Smooth muscle cell (in vitro differentiated cells): ENCODE data around the gene ELOB. TPM values are rescaled to one million over a fixed set of nuclear protein-coding genes. Genes with fewer than 3 reads are reported as not detected.

Source experiments
- DNase-seq: peaks from one replicate; lab custom pipeline; 2025; ENCODE audit not compliant: unreplicated experiment; lab: John Stamatoyannopoulos, UW
- H2AFZ ChIP-seq: fragments of 200-600 bp; sonication (generic); 2 replicates; pipeline ENCODE4 v1.6.0; 2016; ENCODE audit warnings: antibody characterized with exemption, low read depth, mild to moderate bottlenecking
- H3F3A ChIP-seq: fragments of 200-600 bp; sonication (generic); 2 replicates; pipeline ENCODE4 v1.6.0; 2017; ENCODE audit warnings: antibody characterized with exemption, low read depth
- H3K27ac ChIP-seq: fragments of 200-600 bp; sonication (generic); 2 replicates; pipeline ENCODE4 v1.5.1; 2016; ENCODE audit warnings: low read depth, mild to moderate bottlenecking
- H3K27me3 ChIP-seq: fragments of 200-600 bp; sonication (generic); 2 replicates; pipeline ENCODE4 v1.6.1; 2016; ENCODE audit warnings: low read depth, mild to moderate bottlenecking
- H3K36me3 ChIP-seq: fragments of 200-600 bp; sonication (generic); 2 replicates; pipeline ENCODE4 v1.5.1; 2016; ENCODE audit warnings: low read depth
- H3K4me1 ChIP-seq: fragments of 200-600 bp; sonication (generic); 2 replicates; pipeline ENCODE4 v1.5.1; 2016; ENCODE audit warnings: low read depth
- H3K4me2 ChIP-seq: fragments of 200-600 bp; sonication (generic); 2 replicates; pipeline ENCODE4 v1.6.0; 2016; ENCODE audit warnings: mild to moderate bottlenecking
- H3K4me3 ChIP-seq: fragments of 200-600 bp; sonication (generic); 2 replicates; pipeline ENCODE4 v1.5.1; 2016; ENCODE audit warnings: mild to moderate bottlenecking
- H3K79me2 ChIP-seq: fragments of 200-600 bp; sonication (generic); 2 replicates; pipeline ENCODE4 v1.6.0; 2016; ENCODE audit warnings: low read depth, mild to moderate bottlenecking
- H3K9ac ChIP-seq: fragments of 200-600 bp; sonication (generic); 2 replicates; pipeline ENCODE4 v1.6.0; 2016; ENCODE audit warnings: low read depth
- H3K9me3 ChIP-seq: fragments of 200-600 bp; sonication (generic); replicated peaks from 2 replicates; pipeline ENCODE4 v1.5.1; 2016; ENCODE audit warnings: low read depth
- H4K20me1 ChIP-seq: fragments of 200-600 bp; sonication (generic); 2 replicates; pipeline ENCODE4 v1.6.0; 2016; ENCODE audit warnings: low read depth
- WGBS: methylation state at CpG from one replicate; pipeline ENCODE4 v1.1.7; 2016; ENCODE audit warnings: low lambda C conversion rate; 5-methylcytosine and 5-hydroxymethylcytosine counted together
- polyA plus RNA-seq: library from polyadenylated mRNA; unstranded; fragments of >200 nt; fragmentation: Nextera tagmentation; extraction: Ambion mirVana; gene quantifications from 2 replicates; pipeline ENCODE4 v1.2.1, GENCODE V29; 2016
- total RNA-seq: library from RNA; depleted of rRNA; stranded (reverse); fragments of >200 nt; gene quantifications from 2 replicates; pipeline ENCODE4 v1.2.3, GENCODE V29; 2014
- TF ChIP-seq, protein P1 (sequence below): fragments of 200-600 bp; sonication (generic); IDR thresholded peaks from 2 replicates; pipeline ENCODE4 v1.5.1; 2017; ENCODE audit warnings: borderline replicate concordance, mild to moderate bottlenecking, antibody characterized with exemption; ENCODE audit not compliant: insufficient read depth, poor library complexity, severe bottlenecking

Gene ELOB
- total and polyA plus RNA-seq, 2 experiments from 2014 or later, result 709 to 1,090 TPM

DNA sequence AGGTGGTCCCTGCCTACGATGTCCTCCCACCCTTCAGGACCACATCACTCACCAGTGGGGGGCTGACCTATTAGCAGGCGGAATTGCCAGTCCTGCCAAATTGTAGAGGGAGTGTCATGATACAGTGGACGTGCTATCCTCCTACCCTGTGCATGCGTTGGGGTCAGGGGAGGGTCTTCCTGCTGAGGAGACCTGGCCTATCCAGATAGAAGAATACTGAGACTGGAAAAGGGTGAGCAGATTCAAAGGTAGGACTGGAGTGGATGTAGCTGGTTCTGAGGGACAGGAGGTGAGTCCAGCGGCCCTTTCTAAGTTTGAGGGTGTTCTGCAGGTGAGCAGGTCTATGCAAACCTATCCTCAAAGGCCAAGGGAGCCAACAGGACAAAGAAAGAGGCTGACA is 29.2 kb upstream of the ELOB start:
- Histone ChIP-seq H3K9me3 (no peaks in the 10 kb centered on the region), H3K79me2 (no peaks in the 10 kb centered on the region), H3F3A (no peaks in the 10 kb centered on the region), H3K27ac (no peak overlapping the region), H3K4me3 (no peak overlapping the region), H3K27me3 (no peaks in the 10 kb centered on the region), H2AFZ (no peak overlapping the region), H3K36me3 (no peaks in the 10 kb centered on the region), H3K4me2 (no peak overlapping the region), H3K9ac (no peak overlapping the region), H4K20me1 (no peaks in the 10 kb centered on the region), H3K4me1 (no peaks in the 10 kb centered on the region)
- DNase-seq, result no peak
- TF ChIP-seq, protein P1, sequence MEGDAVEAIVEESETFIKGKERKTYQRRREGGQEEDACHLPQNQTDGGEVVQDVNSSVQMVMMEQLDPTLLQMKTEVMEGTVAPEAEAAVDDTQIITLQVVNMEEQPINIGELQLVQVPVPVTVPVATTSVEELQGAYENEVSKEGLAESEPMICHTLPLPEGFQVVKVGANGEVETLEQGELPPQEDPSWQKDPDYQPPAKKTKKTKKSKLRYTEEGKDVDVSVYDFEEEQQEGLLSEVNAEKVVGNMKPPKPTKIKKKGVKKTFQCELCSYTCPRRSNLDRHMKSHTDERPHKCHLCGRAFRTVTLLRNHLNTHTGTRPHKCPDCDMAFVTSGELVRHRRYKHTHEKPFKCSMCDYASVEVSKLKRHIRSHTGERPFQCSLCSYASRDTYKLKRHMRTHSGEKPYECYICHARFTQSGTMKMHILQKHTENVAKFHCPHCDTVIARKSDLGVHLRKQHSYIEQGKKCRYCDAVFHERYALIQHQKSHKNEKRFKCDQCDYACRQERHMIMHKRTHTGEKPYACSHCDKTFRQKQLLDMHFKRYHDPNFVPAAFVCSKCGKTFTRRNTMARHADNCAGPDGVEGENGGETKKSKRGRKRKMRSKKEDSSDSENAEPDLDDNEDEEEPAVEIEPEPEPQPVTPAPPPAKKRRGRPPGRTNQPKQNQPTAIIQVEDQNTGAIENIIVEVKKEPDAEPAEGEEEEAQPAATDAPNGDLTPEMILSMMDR, result no peak
- 76% methylated on average over 5 of the region's 5 CpGs for WGBS

DNA sequence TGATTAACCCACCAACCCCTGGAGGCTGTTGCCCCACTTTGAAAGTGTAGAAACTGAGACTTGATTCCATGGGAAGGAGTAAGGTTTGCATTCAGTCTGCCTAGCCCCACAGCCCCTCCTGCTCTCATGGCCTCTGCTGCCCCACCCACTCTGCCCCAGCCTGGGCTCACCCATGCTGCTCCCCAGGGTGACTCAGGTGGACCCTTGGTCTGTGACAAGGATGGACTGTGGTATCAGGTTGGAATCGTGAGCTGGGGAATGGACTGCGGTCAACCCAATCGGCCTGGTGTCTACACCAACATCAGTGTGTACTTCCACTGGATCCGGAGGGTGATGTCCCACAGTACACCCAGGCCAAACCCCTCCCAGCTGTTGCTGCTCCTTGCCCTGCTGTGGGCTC is 27.6 kb upstream of the ELOB start:
- H3K79me2 ChIP-seq, result no peaks in the 10 kb centered on the region
- H3K36me3 ChIP-seq, result no peaks in the 10 kb centered on the region
- no peaks in the 10 kb centered on the region for H3F3A ChIP-seq
- H2AFZ ChIP-seq, result no peak overlapping the region
- DNase-seq, result no peak
- WGBS, result 92% methylated on average over 4 of the region's 4 CpGs
- no peak overlapping the region for H3K4me3 ChIP-seq
- H3K9me3 ChIP-seq, result no peaks in the 10 kb centered on the region
- TF ChIP-seq, protein P1, result no peak
- H3K27ac ChIP-seq, result no peak overlapping the region
- H3K9ac ChIP-seq, result no peak overlapping the region
- H3K4me1 ChIP-seq, result no peaks in the 10 kb centered on the region
- H3K27me3 ChIP-seq, result no peaks in the 10 kb centered on the region
- no peak overlapping the region for H3K4me2 ChIP-seq
- no peaks in the 10 kb centered on the region for H4K20me1 ChIP-seq

DNA sequence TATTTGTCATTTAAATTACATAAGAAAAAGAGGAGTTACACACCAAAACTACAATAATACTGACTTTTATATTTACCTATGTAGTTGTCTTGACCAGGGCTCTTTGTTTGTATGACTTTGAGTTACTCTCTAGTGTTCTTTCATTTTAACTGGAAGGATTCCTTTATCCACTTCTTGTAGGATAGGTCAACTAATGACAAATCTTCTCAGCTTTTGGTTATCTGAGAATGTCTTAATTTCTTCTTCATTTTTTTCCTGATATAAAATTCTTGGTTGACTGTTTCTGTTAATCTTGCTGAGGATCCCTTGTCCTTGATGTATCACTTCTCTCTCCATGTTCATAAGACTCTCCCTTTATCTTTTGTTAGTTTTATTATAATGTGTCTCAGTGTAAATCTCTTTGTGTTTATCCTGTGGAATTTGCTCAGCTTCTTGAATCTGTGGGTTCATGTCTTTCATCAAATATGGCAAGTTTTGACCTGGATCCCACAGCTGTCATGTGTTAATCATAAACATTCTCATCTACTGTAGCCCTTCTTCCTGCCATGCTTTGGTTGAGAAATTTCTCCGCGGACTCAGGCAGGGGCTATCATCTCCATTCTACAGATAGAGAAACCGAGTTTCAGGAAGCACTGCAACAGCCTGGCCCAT is 26.6 kb upstream of the ELOB start:
- Histone ChIP-seq H3K79me2 (no peaks in the 10 kb centered on the region), H2AFZ (no peak overlapping the region), H3K9me3 (no peaks in the 10 kb centered on the region), H3K9ac (no peak overlapping the region), H3F3A (no peaks in the 10 kb centered on the region), H3K27ac (no peak overlapping the region), H3K36me3 (no peaks in the 10 kb centered on the region), H3K4me2 (no peak overlapping the region), H3K4me3 (no peak overlapping the region), H3K27me3 (no peaks in the 10 kb centered on the region), H4K20me1 (no peaks in the 10 kb centered on the region), H3K4me1 (no peaks in the 10 kb centered on the region)
- no peak for DNase-seq
- TF ChIP-seq, protein P1, result no peak
- WGBS, result 77% methylated on average over 3 of the region's 3 CpGs

DNA sequence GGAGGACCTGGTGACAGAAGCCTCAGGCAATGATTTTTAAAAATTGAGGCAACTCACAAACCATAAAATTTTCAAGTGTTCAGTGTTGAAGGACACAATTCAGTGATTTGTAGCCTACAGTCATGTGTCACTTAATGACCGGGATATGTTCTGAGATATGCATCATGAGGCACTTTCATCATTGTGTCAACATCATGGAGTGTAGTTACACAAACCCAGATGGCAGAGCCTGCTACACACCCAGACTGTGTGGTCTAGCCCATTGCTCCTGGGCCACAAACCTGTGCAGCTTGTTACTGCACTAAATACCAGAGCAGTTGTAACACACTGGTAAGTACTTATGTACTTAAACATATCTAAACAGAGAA is 22.8 kb upstream of the ELOB start:
- H3K4me3 ChIP-seq, result no peak overlapping the region
- H3K36me3 ChIP-seq, result no peaks in the 10 kb centered on the region
- H3K4me2 ChIP-seq, result no peak overlapping the region
- peaks cover 4% of the 10 kb centered on the region for H3F3A ChIP-seq
- TF ChIP-seq, protein P1, result no peak
- H4K20me1 ChIP-seq, result no peaks in the 10 kb centered on the region
- no peaks in the 10 kb centered on the region for H3K79me2 ChIP-seq
- no peaks in the 10 kb centered on the region for H3K4me1 ChIP-seq
- no peak overlapping the region for H2AFZ ChIP-seq
- H3K9me3 ChIP-seq, result no peaks in the 10 kb centered on the region
- no peaks in the 10 kb centered on the region for H3K27me3 ChIP-seq
- no peak overlapping the region for H3K27ac ChIP-seq
- no peak overlapping the region for H3K9ac ChIP-seq
- WGBS, result 64% methylated on average over 1 of the region's 1 CpG
- no peak for DNase-seq
